GM12892 (cell line): ENCODE data around the gene RNF133.
"Not testable (repeated sequence)": the region's sequence is repeated elsewhere in the genome, so short reads cannot be mapped to it uniquely, and the experiment has no call there.

Source experiments
- DNase-seq: peaks from one replicate; pipeline ENCODE4 v3.0.0; 2011; ENCODE audit not compliant: insufficient read length
- FAIRE-seq: peaks from 2 replicates; lab custom pipeline; 2011; peaks lifted over from hg19 to GRCh38; lab: Jason Lieb, UNC
- POLR2A ChIP-seq: IDR thresholded peaks from 2 replicates; pipeline ENCODE4 v1.6.1; 2011; ENCODE audit warnings: low read depth, low read length, control low read depth
- POLR2AphosphoS5 ChIP-seq: IDR thresholded peaks from 2 replicates; pipeline ENCODE4 v1.6.1; 2011; ENCODE audit warnings: low read depth, low read length, control low read depth
- TAF1 ChIP-seq: IDR thresholded peaks from 2 replicates; pipeline ENCODE4 v1.6.1; 2011; ENCODE audit warnings: low read depth, mild to moderate bottlenecking, control low read depth, low read length, borderline replicate concordance

The RNF133 gene

GRCh38 chr7:122682815-122683550, 15.9 kb downstream of the RNF133 start:
- TF ChIP-seq POLR2AphosphoS5: no peak
- no peak for TF ChIP-seq TAF1
- TF ChIP-seq POLR2A: no peak
- FAIRE-seq (no peak), DNase-seq (no peak)

GRCh38 chr7:122681186-122681585, 17.7 kb downstream of the RNF133 start:
- DNase-seq, FAIRE-seq: not testable (repeated sequence)

GRCh38 chr7:122679813-122680212, 19.1 kb downstream of the RNF133 start:
- DNase-seq (no peak), FAIRE-seq (no peak)
- TF ChIP-seq TAF1: no peak
- TF ChIP-seq POLR2A: no peak
- no peak for TF ChIP-seq POLR2AphosphoS5

GRCh38 chr7:122679269-122679709, 19.6 kb downstream of the RNF133 start:
- DNase-seq, FAIRE-seq: not testable (repeated sequence)

- DNase-seq: no peak
- TF ChIP-seq POLR2AphosphoS5: no peak
- no peak for TF ChIP-seq TAF1
- no peak for TF ChIP-seq POLR2A
- FAIRE-seq: no peak
Measured at GRCh38 chr7:122677149-122677548, 21.8 kb downstream of the RNF133 start.

- no peak for TF ChIP-seq POLR2AphosphoS5
- TF ChIP-seq POLR2A: no peak
- TF ChIP-seq TAF1: no peak
- FAIRE-seq (no peak), DNase-seq (no peak)
Measured at GRCh38 chr7:122676466-122676865, 22.5 kb downstream of the RNF133 start.

- FAIRE-seq (no peak), DNase-seq (no peak)
- no peak for TF ChIP-seq POLR2A
- no peak for TF ChIP-seq POLR2AphosphoS5
- TF ChIP-seq TAF1: no peak
Measured at GRCh38 chr7:122675621-122676020, 23.3 kb downstream of the RNF133 start.

GRCh38 chr7:122675011-122675410, 23.9 kb downstream of the RNF133 start:
- no peak for FAIRE-seq
- DNase-seq: no peak
- TF ChIP-seq POLR2A (no peak), POLR2AphosphoS5 (no peak), TAF1 (no peak)

GRCh38 chr7:122674502-122674901, 24.4 kb downstream of the RNF133 start:
- no peak for TF ChIP-seq POLR2AphosphoS5
- no peak for TF ChIP-seq TAF1
- TF ChIP-seq POLR2A: no peak
- DNase-seq (no peak), FAIRE-seq (no peak)

- no peak for DNase-seq
- TF ChIP-seq POLR2AphosphoS5 (no peak), TAF1 (no peak), POLR2A (no peak)
- no peak for FAIRE-seq
Measured at GRCh38 chr7:122673951-122674350, 25.0 kb downstream of the RNF133 start.

GRCh38 chr7:122672536-122672935, 26.4 kb downstream of the RNF133 start:
- FAIRE-seq (no peak), DNase-seq (no peak)
- TF ChIP-seq POLR2AphosphoS5 (no peak), TAF1 (no peak), POLR2A (no peak)

GRCh38 chr7:122663733-122664132, 35.2 kb downstream of the RNF133 start:
- FAIRE-seq (no peak), DNase-seq (no peak)
- TF ChIP-seq TAF1 (no peak), POLR2AphosphoS5 (no peak), POLR2A (no peak)
